ENCODE results near the gene TLE5.

- TF ChIP-seq CTCF (IDR thresholded peaks at IDR 0.05; ENCODE audit: poor library complexity), result no peak
- no peak for TF ChIP-seq EZH2 (IDR thresholded peaks at IDR 0.05; ENCODE audit: borderline replicate concordance)
- no peak for TF ChIP-seq EZH2phosphoT487 (IDR thresholded peaks at IDR 0.05; ENCODE audit: low read depth, severe bottlenecking, unreplicated experiment)
Measured at GRCh38 chr19:3015126-3016057, 46.9 kb downstream of the TLE5 start.

Measured in hepatocyte (in vitro differentiated cells).